Ovary (tissue), 9 donors: Measurements from ENCODE around the gene RSPH1. TPM values are rescaled to one million over a fixed set of nuclear protein-coding genes. Genes with fewer than 3 reads are reported as not detected.

Experiments used
- DNase-seq, 5 donors: peaks; one replicate each; pipeline ENCODE4 v3.0.0-alpha.2; 2019 to 2020
- H3K27ac ChIP-seq, 2 donors: fragments of 200-600 bp; one replicate each; pipeline versions ENCODE4 v1.5.1 to v1.8.0; 2019 to 2022
- H3K27me3 ChIP-seq: fragments of 200-600 bp; one replicate; pipeline ENCODE4 v1.8.0; 2022
- H3K36me3 ChIP-seq: fragments of 200-600 bp; sonication (generic); one replicate; pipeline ENCODE4 v1.5.1; 2019
- H3K4me1 ChIP-seq: one replicate; pipeline ENCODE4 v1.8.1; 2013; ENCODE audit warnings: mild to moderate bottlenecking, moderate library complexity; ENCODE audit not compliant: insufficient read depth
- H3K4me3 ChIP-seq: fragments of 200-600 bp; sonication (generic); one replicate; pipeline ENCODE4 v1.5.1; 2017
- H3K9me3 ChIP-seq, 2 donors: fragments of 200-600 bp in 1 of 2; sonication (generic) in 1 of 2; one replicate each; pipeline versions ENCODE4 v1.5.1 to v1.8.1; 2013 to 2019; ENCODE audit warnings: mild to moderate bottlenecking in 1 of 2, moderate library complexity in 1 of 2
- EP300 ChIP-seq: sonication (generic); formaldehyde crosslinking; IDR thresholded peaks from one replicate; pipeline ENCODE4 v1.6.1; 2017; ENCODE audit warnings: antibody characterized with exemption
- POLR2A ChIP-seq: fragments of 450-650 bp; IDR thresholded peaks from one replicate; pipeline ENCODE4 v1.6.1; 2017; ENCODE audit warnings: antibody characterized with exemption, mild to moderate bottlenecking, moderate library complexity
- WGBS, 3 donors: extraction: QIAGEN DNeasy Blood & Tissue Kit in 1 of 3; methylation state at CpG; one replicate each; pipeline versions ENCODE4 v1.1.5 to v1.1.7; 2013 to 2017; 5-methylcytosine and 5-hydroxymethylcytosine counted together
- intact Hi-C, 4 donors: fragments of 100-400 bp; cut with DNase I; formaldehyde crosslinking; loops; one replicate each; pipeline versions ENCODE4 v1.11.0 to v1.15.1; 2022 to 2023
- polyA plus RNA-seq, 2 donors: library from polyadenylated mRNA; stranded (reverse); fragments of 200-250 nt in 1 of 2; fragments of 350-450 nt in 1 of 2; fragmentation: Illumina TruSeq in 1 of 2; extraction: RNeasy Lipid Tissue Mini Kit (QIAGEN cat#74804) in 1 of 2; gene quantifications; one replicate each; pipeline ENCODE4 v1.2.3, GENCODE V29; 2013 to 2014
- total RNA-seq, 7 donors: library from RNA; depleted of rRNA in 2 of 7; stranded (reverse); fragments of >200 nt in 2 of 7; fragmentation: NEBNext Ultra II Directional in 3 of 7; extraction: Animal tissue kit (Norgen Biotek cat#: 25700) in 3 of 7; gene quantifications; one replicate each; pipeline versions ENCODE4 v1.1.0 to v1.2.4, GENCODE V29; 2016 to 2023
- TF ChIP-seq, protein P1 (sequence below), 3 donors: fragments of 450-650 bp in 2 of 3; fragments of 200-600 bp in 1 of 3; IDR thresholded peaks; one replicate each; pipeline versions ENCODE4 v1.5.1 to v1.8.0; 2016 to 2022; ENCODE audit warnings: antibody characterized with exemption in 3 of 3, mild to moderate bottlenecking in 1 of 3
- donor health status: DM: no; HTN: no; CAD: no; lungs with moderate emphysema.
- donor health status: DM: no; HTN: no; CAD: no.
- donor health status: Bipolar disorder and iron deficiency.
- donor health status: DM: yes; HTN: yes; CAD: no.
- donor health status: DM: no; HTN: no; CAD: no.
- donor health status: DM: yes; HTN: yes; CAD: no.

The RSPH1 gene
- total and polyA plus RNA-seq, 9 donors = 0.76 to 37.5 (median 2.5) TPM

DNA sequence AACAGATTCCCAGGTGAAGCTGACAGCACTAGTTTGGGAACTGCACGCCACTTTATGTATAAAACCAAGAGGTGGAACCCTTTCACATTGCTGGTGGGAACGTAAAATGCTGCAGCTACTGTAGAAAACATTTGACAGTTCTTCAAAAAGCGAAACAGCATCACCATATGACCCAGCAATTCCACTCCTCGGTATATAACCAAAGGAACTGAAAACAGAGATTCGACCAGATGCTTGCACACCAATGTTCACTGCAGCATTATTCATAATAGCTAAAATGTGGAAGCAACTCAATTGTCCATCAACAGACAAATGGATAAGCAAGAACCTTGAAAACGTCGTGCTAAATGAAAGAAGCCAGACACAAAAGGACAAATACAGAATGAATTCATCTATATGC, 17.5 kb downstream of the RSPH1 start:
- Histone ChIP-seq H3K36me3 (no peaks in the 10 kb centered on the region), H3K27me3 (no peaks in the 10 kb centered on the region), H3K4me1 (no peaks in the 10 kb centered on the region), H3K9me3 (no peaks in the 10 kb centered on the region), H3K27ac (no peak overlapping the region), H3K4me3 (no peak overlapping the region)
- DNase-seq = no peak
- intact Hi-C loops = no loop called here
- TF ChIP-seq, protein P1, sequence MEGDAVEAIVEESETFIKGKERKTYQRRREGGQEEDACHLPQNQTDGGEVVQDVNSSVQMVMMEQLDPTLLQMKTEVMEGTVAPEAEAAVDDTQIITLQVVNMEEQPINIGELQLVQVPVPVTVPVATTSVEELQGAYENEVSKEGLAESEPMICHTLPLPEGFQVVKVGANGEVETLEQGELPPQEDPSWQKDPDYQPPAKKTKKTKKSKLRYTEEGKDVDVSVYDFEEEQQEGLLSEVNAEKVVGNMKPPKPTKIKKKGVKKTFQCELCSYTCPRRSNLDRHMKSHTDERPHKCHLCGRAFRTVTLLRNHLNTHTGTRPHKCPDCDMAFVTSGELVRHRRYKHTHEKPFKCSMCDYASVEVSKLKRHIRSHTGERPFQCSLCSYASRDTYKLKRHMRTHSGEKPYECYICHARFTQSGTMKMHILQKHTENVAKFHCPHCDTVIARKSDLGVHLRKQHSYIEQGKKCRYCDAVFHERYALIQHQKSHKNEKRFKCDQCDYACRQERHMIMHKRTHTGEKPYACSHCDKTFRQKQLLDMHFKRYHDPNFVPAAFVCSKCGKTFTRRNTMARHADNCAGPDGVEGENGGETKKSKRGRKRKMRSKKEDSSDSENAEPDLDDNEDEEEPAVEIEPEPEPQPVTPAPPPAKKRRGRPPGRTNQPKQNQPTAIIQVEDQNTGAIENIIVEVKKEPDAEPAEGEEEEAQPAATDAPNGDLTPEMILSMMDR (IDR thresholded peaks at IDR 0.05) = no peak
- no peak for TF ChIP-seq POLR2A
- no peak for TF ChIP-seq EP300
- WGBS, 3 donors = 69 to 75% (median 71%) methylated on average over 7 of the region's 7 CpGs

DNA sequence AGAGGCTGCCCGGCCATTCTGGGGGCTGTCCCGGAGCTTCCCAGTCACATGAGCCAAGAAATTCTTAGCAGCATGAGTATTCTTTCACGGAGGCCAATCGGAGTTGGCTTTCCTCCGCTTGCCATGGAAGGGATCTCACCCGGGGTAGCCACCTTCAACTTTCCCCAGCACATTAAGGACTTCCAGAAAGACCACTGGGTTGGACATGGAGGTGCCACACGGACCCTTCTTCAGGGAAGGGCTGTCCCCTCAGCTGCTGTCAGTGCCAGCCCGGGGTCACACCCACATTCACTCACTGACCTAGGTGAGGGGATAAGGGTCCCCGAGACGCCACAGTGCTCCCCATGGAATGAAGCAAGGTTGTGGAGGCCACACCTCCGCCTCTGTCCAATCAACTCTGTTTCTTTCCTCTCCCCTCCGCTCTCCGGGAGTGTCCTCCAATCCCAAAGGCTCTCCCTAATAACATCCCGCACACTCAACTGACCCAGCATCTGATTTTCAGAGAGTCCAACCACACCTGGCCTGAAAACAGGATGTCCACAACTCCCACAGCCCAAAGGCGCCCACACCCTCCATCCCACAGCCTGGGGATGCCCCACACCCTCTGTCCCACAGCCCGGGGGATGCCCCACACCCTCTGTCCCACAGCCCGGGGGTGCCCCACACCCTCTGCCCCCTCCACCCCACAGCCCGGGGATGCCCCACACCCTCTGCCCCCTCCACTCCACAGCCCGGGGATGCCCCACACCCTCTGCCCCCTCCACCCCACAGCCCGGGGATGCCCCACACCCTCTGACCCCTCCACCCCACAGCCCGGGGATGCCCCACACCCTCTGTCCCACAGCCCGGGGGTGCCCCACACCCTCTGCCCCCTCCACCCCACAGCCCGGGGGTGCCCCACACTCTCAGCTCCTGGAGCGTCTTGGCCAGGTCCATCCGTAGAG, 19.4 kb downstream of the RSPH1 start:
- H3K27me3 ChIP-seq = no peaks in the 10 kb centered on the region
- no peak overlapping the region for H3K27ac ChIP-seq
- no peaks in the 10 kb centered on the region for H3K36me3 ChIP-seq
- no peak for DNase-seq
- TF ChIP-seq POLR2A = no peak
- no peak for TF ChIP-seq EP300
- TF ChIP-seq, protein P1 (IDR thresholded peaks at IDR 0.05) = no peak
- H3K4me1 ChIP-seq = no peaks in the 10 kb centered on the region
- H3K9me3 ChIP-seq = no peaks in the 10 kb centered on the region
- WGBS, 3 donors = 84 to 88% (median 85%) methylated on average over 23 to 25 of the region's 25 CpGs
- H3K4me3 ChIP-seq = no peak overlapping the region
- intact Hi-C loops = no loop called here

DNA sequence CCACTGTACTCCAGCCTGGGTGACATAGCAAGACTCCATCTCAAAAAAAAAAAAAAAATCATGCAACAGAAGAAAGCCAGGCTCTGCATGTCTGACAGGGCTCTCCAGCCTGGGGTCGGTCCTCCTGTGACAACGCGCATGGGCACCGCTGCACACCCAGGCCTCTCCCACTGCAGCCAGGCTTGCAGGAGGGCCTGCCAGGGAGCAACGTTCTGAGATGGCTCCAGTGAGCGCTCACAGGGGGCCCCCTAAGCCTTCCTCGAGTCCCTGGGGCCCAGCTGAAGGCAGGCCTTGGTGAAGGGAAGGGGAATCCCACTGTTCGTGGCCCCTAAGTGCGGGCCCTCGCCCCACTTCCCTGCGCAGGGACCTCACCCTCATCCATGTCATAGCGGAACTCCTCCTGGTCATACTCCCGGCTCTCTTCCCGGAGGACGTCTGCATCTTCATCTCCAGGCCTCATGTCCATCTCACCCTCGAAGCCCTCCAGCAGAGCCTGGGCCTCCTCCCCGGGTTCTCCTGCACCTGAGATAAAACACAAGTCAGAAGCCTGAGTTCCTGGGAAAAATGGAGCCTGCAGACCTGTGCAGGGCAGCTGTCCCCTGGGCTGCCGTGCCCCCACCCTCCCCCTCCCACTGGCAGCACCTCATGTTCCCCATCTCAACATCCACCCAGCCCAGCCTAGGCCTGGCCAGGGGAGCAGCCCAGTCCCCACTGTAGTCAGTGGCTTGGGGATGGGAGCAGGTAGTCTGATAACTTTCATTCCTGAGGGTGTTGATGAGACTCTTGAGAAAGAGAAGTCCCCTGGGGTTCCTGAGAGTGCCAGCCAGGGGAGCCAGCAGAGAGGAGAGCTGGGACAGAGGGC, 20.3 kb downstream of the RSPH1 start:
- no peak for TF ChIP-seq POLR2A
- TF ChIP-seq, protein P1 (IDR thresholded peaks at IDR 0.05) = no peak
- no peak for TF ChIP-seq EP300
- DNase-seq = no peak
- Histone ChIP-seq H3K27ac (no peak overlapping the region), H3K9me3 (no peaks in the 10 kb centered on the region), H3K4me3 (no peak overlapping the region), H3K36me3 (no peaks in the 10 kb centered on the region), H3K4me1 (no peaks in the 10 kb centered on the region), H3K27me3 (no peaks in the 10 kb centered on the region)
- WGBS, 3 donors = 88 to 90% (median 88%) methylated on average over 18 of the region's 18 CpGs
- intact Hi-C loops = no loop called here

DNA sequence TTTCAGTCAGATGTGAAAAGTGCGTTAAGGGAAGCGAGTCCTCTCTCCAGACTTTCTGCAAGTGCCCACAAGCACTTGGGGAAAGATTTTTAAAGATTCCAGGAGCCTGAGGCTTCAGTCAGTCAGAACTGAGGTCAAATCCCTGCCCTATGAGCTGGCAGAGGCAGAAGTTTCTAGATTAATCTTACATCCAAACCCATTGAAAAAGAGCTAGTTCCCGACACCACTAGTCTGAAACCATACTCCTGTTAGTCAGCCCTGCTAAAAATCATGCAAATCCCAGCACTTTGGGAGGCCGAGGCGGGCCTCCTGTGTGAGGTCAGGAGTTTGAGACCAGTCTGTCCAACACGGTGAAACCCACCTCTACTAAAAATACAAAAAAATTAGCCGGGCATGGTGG, 21.0 kb downstream of the RSPH1 start:
- WGBS, 3 donors = 87 to 91% (median 91%) methylated on average over 7 of the region's 7 CpGs
- no peak for DNase-seq
- no peak for TF ChIP-seq POLR2A
- TF ChIP-seq, protein P1 (IDR thresholded peaks at IDR 0.05) = no peak
- TF ChIP-seq EP300 = no peak

More for the DNA sequence above, 21.0 kb downstream of the RSPH1 start:
- Histone ChIP-seq H3K27me3 (no peaks in the 10 kb centered on the region), H3K4me3 (no peak overlapping the region), H3K27ac (no peak overlapping the region), H3K9me3 (no peaks in the 10 kb centered on the region), H3K36me3 (no peaks in the 10 kb centered on the region), H3K4me1 (no peaks in the 10 kb centered on the region)
- intact Hi-C loops = no loop called here
